H9 (cell line): ENCODE results near the gene CCDC85B. TPM values are rescaled to one million over a fixed set of nuclear protein-coding genes. Genes with fewer than 3 reads are reported as not detected.

ENCODE experiments used
- DNase-seq: peaks from one replicate; pipeline ENCODE4 v3.0.0-alpha.2; 2017
- H2AFZ ChIP-seq: one replicate; pipeline ENCODE4 v1.6.1; 2013; ENCODE audit warnings: mild to moderate bottlenecking, low read length, control low read depth, moderate library complexity
- H2AK5ac ChIP-seq: 2 replicates; pipeline ENCODE4 v1.6.1; 2013; ENCODE audit warnings: low read length, control low read depth, mixed read lengths; ENCODE audit not compliant: insufficient read length
- H2BK120ac ChIP-seq: one replicate; pipeline ENCODE4 v1.6.1; 2013; ENCODE audit warnings: low read depth, mild to moderate bottlenecking, low read length, control low read depth, inconsistent platforms; ENCODE audit not compliant: poor library complexity, severe bottlenecking
- H2BK12ac ChIP-seq: 2 replicates; pipeline ENCODE4 v1.6.1; 2013; ENCODE audit warnings: low read length, control low read depth, mixed read lengths, low read depth; ENCODE audit not compliant: insufficient read length
- H2BK15ac ChIP-seq: 2 replicates; pipeline ENCODE4 v1.6.1; 2013; ENCODE audit warnings: low read depth, low read length, control low read depth
- H2BK20ac ChIP-seq: one replicate; pipeline ENCODE4 v1.6.1; 2013; ENCODE audit warnings: low read depth, mild to moderate bottlenecking, low read length, control low read depth, inconsistent platforms; ENCODE audit not compliant: poor library complexity, severe bottlenecking
- H2BK5ac ChIP-seq: 2 replicates; pipeline ENCODE4 v1.6.1; 2013; ENCODE audit warnings: low read length, control low read depth, mixed read lengths; ENCODE audit not compliant: insufficient read length
- H3K14ac ChIP-seq: 2 replicates; pipeline ENCODE4 v1.6.1; 2013; ENCODE audit warnings: low read length, control low read depth; ENCODE audit not compliant: insufficient read depth
- H3K18ac ChIP-seq: 2 replicates; pipeline ENCODE4 v1.6.1; 2013; ENCODE audit warnings: low read depth, mild to moderate bottlenecking, mixed read lengths, low read length, control low read depth; ENCODE audit not compliant: insufficient read length
- H3K23ac ChIP-seq: 2 replicates; pipeline ENCODE4 v1.6.1; 2013; ENCODE audit warnings: low read length, control low read depth, mixed read lengths, low read depth; ENCODE audit not compliant: insufficient read length
- H3K23me2 ChIP-seq: 2 replicates; pipeline ENCODE4 v1.6.1; 2013; ENCODE audit warnings: low read depth, mild to moderate bottlenecking, mixed read lengths, low read length, control low read depth; ENCODE audit not compliant: insufficient read length, poor library complexity, severe bottlenecking
- H3K27ac ChIP-seq: 2 replicates; pipeline ENCODE4 v1.5.1; 2013; ENCODE audit warnings: low read length, control low read depth, mixed read lengths, low read depth; ENCODE audit not compliant: insufficient read length
- H3K27me3 ChIP-seq: 2 replicates; pipeline ENCODE4 v1.6.1; 2013; ENCODE audit warnings: low read length, control low read depth, inconsistent platforms; ENCODE audit not compliant: insufficient read depth
- H3K4ac ChIP-seq: 2 replicates; pipeline ENCODE4 v1.6.1; 2013; ENCODE audit warnings: low read depth, mild to moderate bottlenecking, control low read depth, inconsistent platforms, low read length, moderate library complexity
- H3K4me1 ChIP-seq: 2 replicates; pipeline ENCODE4 v1.6.1; 2013; ENCODE audit warnings: low read length, control low read depth, inconsistent platforms; ENCODE audit not compliant: insufficient read depth
- H3K4me2 ChIP-seq: 2 replicates; pipeline ENCODE4 v1.6.1; 2013; ENCODE audit warnings: low read length, control low read depth, mixed read lengths; ENCODE audit not compliant: insufficient read length, insufficient read depth
- H3K56ac ChIP-seq: 2 replicates; pipeline ENCODE4 v1.6.1; 2013; ENCODE audit warnings: low read depth, mild to moderate bottlenecking, mixed read lengths, low read length, control low read depth; ENCODE audit not compliant: insufficient read length
- H3K79me1 ChIP-seq: 2 replicates; pipeline ENCODE4 v1.6.1; 2013; ENCODE audit warnings: low read depth, mild to moderate bottlenecking, moderate library complexity, low read length, control low read depth, inconsistent platforms; ENCODE audit not compliant: insufficient read depth, poor library complexity, severe bottlenecking
- H3K79me2 ChIP-seq: 2 replicates; pipeline ENCODE4 v1.6.1; 2013; ENCODE audit warnings: low read length, control low read depth, inconsistent platforms; ENCODE audit not compliant: insufficient read depth
- H3K9ac ChIP-seq: 2 replicates; pipeline ENCODE4 v1.6.1; 2013; ENCODE audit warnings: low read length, control low read depth, mixed read lengths; ENCODE audit not compliant: insufficient read length; ENCODE audit errors: extremely low read depth
- H3K9me3 ChIP-seq: one replicate; pipeline ENCODE4 v1.6.1; 2013; ENCODE audit warnings: low read depth, low read length, inconsistent platforms; ENCODE audit not compliant: control insufficient read depth
- H3T11ph ChIP-seq: one replicate; pipeline ENCODE4 v1.6.1; 2013; ENCODE audit warnings: mild to moderate bottlenecking, low read length, control low read depth, inconsistent platforms
- H4K20me1 ChIP-seq: one replicate; pipeline ENCODE4 v1.6.1; 2013; ENCODE audit not compliant: control insufficient read depth, insufficient read length, insufficient read depth
- H4K5ac ChIP-seq: 2 replicates; pipeline ENCODE4 v1.6.1; 2013; ENCODE audit warnings: low read depth, mild to moderate bottlenecking, mixed read lengths, low read length, control low read depth; ENCODE audit not compliant: insufficient read length
- H4K8ac ChIP-seq: replicated peaks from 2 replicates; pipeline ENCODE4 v1.6.1; 2013; ENCODE audit warnings: low read length, control low read depth, mixed read lengths, low read depth; ENCODE audit not compliant: insufficient read length
- H4K91ac ChIP-seq: 2 replicates; pipeline ENCODE4 v1.6.1; 2013; ENCODE audit warnings: low read depth, mild to moderate bottlenecking, moderate library complexity, mixed read lengths, low read length, control low read depth; ENCODE audit not compliant: insufficient read length
- H3K27ac Mint-ChIP-seq, 3 experiments: 2 replicates in 2 of 3; 3 replicates in 1 of 3; pipeline ENCODE4 v1.8.0; 2020 to 2021; ENCODE audit warnings: mixed read lengths in 3 of 3, mild to moderate bottlenecking in 1 of 3, moderate library complexity in 1 of 3
- H3K27me3 Mint-ChIP-seq: 2 replicates; pipeline ENCODE4 v1.8.0; 2021; ENCODE audit warnings: low read depth, mild to moderate bottlenecking, moderate library complexity, mixed read lengths
- H3K36me3 Mint-ChIP-seq, 3 experiments: 2 replicates in 2 of 3; 3 replicates in 1 of 3; pipeline ENCODE4 v1.8.0; 2020 to 2021; ENCODE audit warnings: low read depth in 3 of 3, mixed read lengths in 3 of 3; ENCODE audit not compliant: insufficient read depth in 1 of 3
- H3K4me1 Mint-ChIP-seq, 2 experiments: 2 replicates each; pipeline ENCODE4 v1.8.0; 2020; ENCODE audit warnings: mixed read lengths in 2 of 2
- H3K4me3 Mint-ChIP-seq, 2 experiments: 2 replicates in 1 of 2; 3 replicates in 1 of 2; pipeline ENCODE4 v1.8.0; 2020 to 2021; ENCODE audit warnings: mild to moderate bottlenecking in 2 of 2, mixed read lengths in 2 of 2, moderate library complexity in 1 of 2
- H3K9me3 Mint-ChIP-seq, 2 experiments: 2 replicates in 1 of 2; 3 replicates in 1 of 2; pipeline ENCODE4 v1.8.0; 2020; ENCODE audit warnings: mild to moderate bottlenecking in 2 of 2, mixed read lengths in 2 of 2, moderate library complexity in 1 of 2
- WGBS: extraction: QIAGEN DNeasy Blood & Tissue Kit; methylation state at CpG from one replicate; pipeline ENCODE4 v1.1.7; 2013; ENCODE audit warnings: missing lambda C conversion rate, low lambda C conversion rate, mixed read lengths; ENCODE audit not compliant: insufficient read length; ENCODE audit errors: extremely low coverage; 5-methylcytosine and 5-hydroxymethylcytosine counted together
- total RNA-seq: library from RNA; stranded (reverse); gene quantifications from 2 replicates; pipeline ENCODE4 v1.2.1, GENCODE V29; 2021
- TF ChIP-seq, protein P1 (sequence below): fragments of 200-600 bp; sonication (generic); conservative IDR thresholded peaks from 3 replicates; pipeline ENCODE4 v1.8.0; 2021; ENCODE audit warnings: antibody characterized with exemption, mild to moderate bottlenecking

The CCDC85B gene
- total RNA-seq, 1 experiment from 2014 or later = 23.3 TPM

DNA sequence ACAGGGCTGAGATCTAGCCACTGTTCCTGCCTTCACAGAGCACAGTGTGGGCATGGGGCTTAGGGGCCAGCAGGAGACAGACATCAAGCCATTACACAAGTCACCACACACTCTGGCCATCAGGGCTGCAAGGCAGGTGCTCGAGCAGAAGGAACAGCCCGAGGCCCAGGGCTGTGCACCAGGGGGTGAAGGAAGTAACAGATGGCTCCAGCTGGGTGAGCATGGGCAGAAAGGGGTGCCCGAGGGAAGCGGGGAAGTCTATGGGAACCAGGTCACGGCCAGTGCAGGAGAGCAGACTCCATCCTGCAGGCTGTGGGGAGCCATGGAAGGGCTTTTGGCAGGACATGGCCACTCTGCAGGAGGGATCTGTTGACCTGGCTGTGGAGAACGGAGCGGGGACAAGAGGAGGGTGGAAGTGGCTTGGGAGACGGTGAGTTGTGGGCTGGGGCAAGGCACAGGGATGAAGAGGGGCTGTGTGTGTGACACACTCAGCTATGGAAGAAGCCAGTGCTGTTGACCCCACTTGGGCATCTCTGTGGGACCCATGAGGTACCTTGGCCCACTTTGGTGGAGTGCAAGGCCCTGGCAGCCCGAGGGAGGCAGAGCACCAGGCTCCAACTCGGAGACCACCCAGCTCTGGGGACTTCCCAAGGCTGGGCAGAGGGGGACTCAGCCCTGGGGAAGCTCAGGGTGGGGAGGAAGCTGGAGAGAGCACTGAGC lies 24.8 kb downstream of the CCDC85B start:
- H3K23ac ChIP-seq = no peak overlapping the region
- H3K79me1 ChIP-seq = no peaks in the 10 kb centered on the region
- no peak overlapping the region for H4K91ac ChIP-seq
- H3K23me2 ChIP-seq = peaks cover 10% of the 10 kb centered on the region
- no peak overlapping the region for H3K27ac ChIP-seq
- H2BK12ac ChIP-seq = no peak overlapping the region
- Mint-ChIP-seq H3K27ac (peak overlapping the region in 2 of 3 experiments; percentile 84 to 85; a peak in 5 of 7 replicates), H3K36me3 (peaks cover 0 to 7% (median 5%) of the 10 kb centered on the region in 3 experiments; a peak in 5 of 7 replicates), H3K4me3 (peak overlapping the region in 1 of 2 experiments; percentile 49; a peak in 1 of 5 replicates), H3K27me3 (peaks cover 15% of the 10 kb centered on the region), H3K4me1 (peaks cover 23 to 29% of the 10 kb centered on the region in 2 experiments), H3K9me3 (no peaks in the 10 kb centered on the region; a peak in 1 of 5 replicates)
- no peak for DNase-seq
- H2AFZ ChIP-seq = no peak overlapping the region
- H2BK5ac ChIP-seq = no peak overlapping the region
- H3K9ac ChIP-seq = no peak overlapping the region
- no peaks in the 10 kb centered on the region for H3K27me3 ChIP-seq
- no peak overlapping the region for H3K4ac ChIP-seq
- H3T11ph ChIP-seq = no peak overlapping the region
- no peak overlapping the region for H4K8ac ChIP-seq
- H2BK120ac ChIP-seq = no peak overlapping the region
- no peaks in the 10 kb centered on the region; the same call in 1 of the 2 replicates for H3K4me1 ChIP-seq
- H4K20me1 ChIP-seq = no peaks in the 10 kb centered on the region
- no peak overlapping the region for H2BK15ac ChIP-seq
- no peak overlapping the region for H4K5ac ChIP-seq
- H3K79me2 ChIP-seq = no peaks in the 10 kb centered on the region
- no peak overlapping the region for H3K56ac ChIP-seq
- no peak overlapping the region for H2BK20ac ChIP-seq
- TF ChIP-seq, protein P1, sequence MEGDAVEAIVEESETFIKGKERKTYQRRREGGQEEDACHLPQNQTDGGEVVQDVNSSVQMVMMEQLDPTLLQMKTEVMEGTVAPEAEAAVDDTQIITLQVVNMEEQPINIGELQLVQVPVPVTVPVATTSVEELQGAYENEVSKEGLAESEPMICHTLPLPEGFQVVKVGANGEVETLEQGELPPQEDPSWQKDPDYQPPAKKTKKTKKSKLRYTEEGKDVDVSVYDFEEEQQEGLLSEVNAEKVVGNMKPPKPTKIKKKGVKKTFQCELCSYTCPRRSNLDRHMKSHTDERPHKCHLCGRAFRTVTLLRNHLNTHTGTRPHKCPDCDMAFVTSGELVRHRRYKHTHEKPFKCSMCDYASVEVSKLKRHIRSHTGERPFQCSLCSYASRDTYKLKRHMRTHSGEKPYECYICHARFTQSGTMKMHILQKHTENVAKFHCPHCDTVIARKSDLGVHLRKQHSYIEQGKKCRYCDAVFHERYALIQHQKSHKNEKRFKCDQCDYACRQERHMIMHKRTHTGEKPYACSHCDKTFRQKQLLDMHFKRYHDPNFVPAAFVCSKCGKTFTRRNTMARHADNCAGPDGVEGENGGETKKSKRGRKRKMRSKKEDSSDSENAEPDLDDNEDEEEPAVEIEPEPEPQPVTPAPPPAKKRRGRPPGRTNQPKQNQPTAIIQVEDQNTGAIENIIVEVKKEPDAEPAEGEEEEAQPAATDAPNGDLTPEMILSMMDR = no peak
- H2AK5ac ChIP-seq = no peak overlapping the region
- no peak overlapping the region for H3K18ac ChIP-seq
- no peak overlapping the region for H3K14ac ChIP-seq
- no CpG with 5 or more reads among the region's 10 CpGs for WGBS
- H3K9me3 ChIP-seq = no peaks in the 10 kb centered on the region
- H3K4me2 ChIP-seq = no peak overlapping the region
